ENCODE data around the gene OAS2.
A peak's percentile ranks its signal among the peaks of the same experiment; 100 is the strongest.
"Not testable (repeated sequence)": the region's sequence is repeated elsewhere in the genome, so short reads cannot be mapped to it uniquely, and the experiment has no call there.

OAS2 gene

GRCh38 chr12:112986291-112986800, 8.0 kb downstream of the OAS2 start:
- no peak for DNase-seq (ENCODE audit: low read depth)

DNA sequence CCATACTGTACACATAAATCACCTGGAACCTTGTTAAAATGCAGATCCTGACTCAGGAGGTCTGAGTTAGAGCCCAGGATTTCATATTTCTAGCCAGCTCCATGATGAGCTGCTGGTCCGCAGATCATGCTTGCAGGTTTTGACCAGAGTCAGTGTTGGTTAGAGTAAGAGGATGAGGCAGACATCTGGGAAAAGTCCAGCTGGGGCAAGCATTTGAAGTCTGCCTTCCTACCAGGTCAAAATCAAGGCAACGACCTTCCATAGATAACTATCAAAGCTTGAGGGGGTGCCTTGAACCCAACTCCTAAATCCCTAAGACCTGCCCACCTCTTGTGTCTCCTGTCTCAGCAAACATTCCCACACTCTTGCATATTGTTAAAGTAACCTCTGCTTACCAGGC, 9.2 kb downstream of the OAS2 start:
- DNase-seq (ENCODE audit: low read depth), result no peak

DNA sequence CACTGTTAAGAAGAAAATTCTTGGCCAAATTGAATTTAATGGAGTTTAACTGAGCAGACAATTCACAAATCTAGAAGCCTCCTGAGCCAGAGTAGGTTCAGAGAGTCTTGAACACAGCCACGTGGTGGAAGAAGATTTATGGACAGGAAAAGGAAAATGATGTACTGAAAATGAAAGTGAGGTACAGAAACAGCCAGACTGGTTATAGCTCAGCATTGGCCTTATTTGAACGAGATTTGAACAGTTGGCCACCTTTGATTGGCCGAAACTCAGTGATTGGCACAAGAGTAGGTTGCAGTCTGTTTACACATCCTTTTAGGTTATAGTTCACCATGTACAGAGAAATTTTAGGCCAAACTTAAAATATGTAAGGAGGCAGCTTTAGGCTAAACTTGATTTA, 9.9 kb downstream of the OAS2 start:
- DNase-seq (ENCODE audit: low read depth), result no peak

GRCh38 chr12:112988823-112989385, 10.6 kb downstream of the OAS2 start:
- DNase-seq (ENCODE audit: low read depth), result not testable (repeated sequence)

GRCh38 chr12:112989806-112990205, 11.5 kb downstream of the OAS2 start:
- DNase-seq (ENCODE audit: low read depth), result no peak

DNA sequence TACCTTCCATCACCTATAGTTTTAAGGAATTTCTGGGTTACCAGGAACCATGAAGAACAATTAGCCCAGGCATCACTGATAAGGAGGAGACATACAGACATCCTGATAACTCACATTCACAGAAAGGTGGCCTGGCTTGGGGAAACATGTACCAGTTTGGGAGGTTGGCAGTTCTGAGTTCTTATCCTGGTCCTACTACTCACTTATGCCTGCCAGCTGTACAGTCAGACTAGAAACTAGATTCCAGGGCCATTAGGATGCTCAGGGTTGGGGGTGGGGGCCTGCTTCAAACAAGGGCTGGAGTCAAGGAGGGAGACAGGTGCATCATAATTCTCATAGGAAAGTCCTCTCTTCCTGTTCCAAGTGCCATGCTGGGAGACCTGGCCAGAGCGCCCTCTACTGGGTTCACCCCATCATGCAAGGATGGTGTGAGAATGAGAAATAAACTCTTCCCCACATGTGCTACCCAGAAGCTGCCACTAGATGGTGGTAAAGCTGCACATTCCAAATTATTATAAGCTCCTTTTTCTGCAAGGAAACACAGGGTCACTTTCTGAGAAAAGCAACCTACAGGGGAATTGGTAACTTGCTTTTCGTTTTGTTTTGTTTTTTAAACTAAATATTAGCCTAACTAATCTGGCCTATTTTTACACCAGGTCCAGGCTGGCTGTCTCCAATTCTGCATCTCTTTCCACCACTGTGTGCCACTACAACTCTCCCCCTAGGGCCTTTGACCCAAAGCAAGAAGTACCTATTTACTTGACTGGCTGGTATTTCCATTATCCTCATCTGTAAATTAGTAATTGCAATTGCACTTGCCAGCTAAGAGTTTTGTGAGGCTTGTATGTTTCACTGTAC, 14.5 kb downstream of the OAS2 start:
- DNase-seq (ENCODE audit: low read depth), result peak; percentile 67

- no peak for DNase-seq (ENCODE audit: low read depth)
Measured at GRCh38 chr12:112995008-112995407, 16.7 kb downstream of the OAS2 start.

DNA sequence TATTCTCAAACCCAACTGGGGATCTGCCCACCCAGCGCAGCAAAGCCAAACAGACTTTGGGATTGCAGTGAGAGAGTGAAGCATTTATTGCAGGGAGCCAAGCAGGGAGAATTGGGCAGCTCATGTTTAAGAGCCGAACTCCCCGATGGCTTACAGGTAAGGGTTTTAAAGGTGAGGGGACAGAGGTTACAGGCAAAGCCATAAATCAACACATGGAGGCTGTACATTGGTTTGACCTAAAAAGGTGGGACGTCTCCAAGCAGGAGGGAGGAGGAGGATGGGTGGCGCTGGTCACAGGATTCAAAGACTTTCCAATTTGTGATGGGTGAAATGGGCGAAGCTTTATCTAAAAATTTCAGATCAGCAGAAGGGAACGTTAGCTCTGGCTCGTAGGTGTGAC, 18.2 kb downstream of the OAS2 start:
- DNase-seq (ENCODE audit: low read depth), result no peak

DNA sequence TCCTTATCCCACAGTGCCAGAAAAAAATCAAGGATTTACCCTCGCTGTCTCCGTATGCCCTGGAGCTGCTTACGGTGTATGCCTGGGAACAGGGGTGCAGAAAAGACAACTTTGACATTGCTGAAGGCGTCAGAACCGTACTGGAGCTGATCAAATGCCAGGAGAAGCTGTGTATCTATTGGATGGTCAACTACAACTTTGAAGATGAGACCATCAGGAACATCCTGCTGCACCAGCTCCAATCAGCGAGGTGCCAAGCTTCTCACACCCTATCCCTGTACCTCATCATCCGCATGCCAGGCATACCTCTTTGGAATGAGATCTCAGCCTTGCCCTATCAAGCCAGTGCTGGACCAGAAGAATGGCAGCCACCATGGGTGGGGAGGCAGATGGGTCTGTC, 19.2 kb downstream of the OAS2 start:
- DNase-seq (ENCODE audit: low read depth), result no peak

- DNase-seq (ENCODE audit: low read depth), result no peak
Measured at GRCh38 chr12:112998987-112999767, 20.9 kb downstream of the OAS2 start.

GRCh38 chr12:113000433-113000832, 22.1 kb downstream of the OAS2 start:
- DNase-seq (ENCODE audit: low read depth), result no peak

DNA sequence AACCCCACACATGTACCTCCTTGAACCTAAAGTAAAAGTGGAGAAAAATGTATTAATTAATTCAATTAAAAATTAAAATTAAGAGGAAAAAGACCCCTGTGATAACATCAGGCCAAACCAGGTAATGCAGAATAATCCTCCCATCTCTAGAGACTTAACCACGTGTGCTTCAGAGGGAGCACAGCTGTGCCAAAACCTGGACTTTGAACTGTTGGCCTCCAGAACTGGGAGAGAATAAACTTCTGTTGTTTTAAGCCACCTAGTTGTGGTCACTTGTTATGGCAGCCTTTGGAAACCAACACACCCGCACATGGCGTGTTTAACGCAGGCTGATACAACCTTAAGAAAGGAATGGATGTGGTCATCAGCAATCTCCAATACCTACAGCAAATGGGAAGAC, 23.8 kb downstream of the OAS2 start:
- no peak for DNase-seq (ENCODE audit: low read depth)

DNA sequence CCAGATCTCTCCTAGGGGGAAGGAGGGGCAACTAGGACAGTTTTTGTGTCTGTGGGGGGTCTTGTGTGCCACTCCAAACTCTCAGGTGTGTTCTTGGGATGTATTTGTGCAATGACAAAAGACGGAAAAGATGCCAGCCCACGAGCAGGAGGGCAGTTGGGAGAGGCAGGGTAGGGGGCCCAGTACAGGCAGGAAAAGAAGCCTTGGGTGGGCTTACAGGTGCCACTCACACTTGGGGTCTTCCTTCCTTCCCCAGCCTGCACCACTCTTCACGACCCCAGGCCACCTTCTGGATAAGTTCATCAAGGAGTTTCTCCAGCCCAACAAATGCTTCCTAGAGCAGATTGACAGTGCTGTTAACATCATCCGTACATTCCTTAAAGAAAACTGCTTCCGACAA, 24.4 kb downstream of the OAS2 start:
- DNase-seq (ENCODE audit: low read depth), result no peak

DNA sequence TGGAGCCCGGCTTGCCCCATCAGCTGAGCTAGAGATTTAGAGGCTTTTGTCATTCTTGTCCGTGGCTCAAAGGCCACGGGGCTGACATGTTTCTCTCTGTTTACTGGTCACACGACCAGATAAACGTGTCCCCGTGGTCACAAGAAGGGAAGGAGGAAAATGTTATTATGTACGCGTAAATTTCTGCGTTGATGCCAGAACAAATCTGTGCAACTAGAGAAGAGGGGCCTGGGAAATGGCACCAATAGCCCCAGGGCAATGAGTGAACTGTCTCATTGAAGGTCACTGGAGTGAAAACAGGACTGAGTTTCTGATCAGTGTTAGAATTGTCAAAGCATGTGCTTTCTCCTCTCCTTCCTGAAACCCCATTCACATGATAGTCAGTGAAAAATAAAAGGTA, 25.3 kb downstream of the OAS2 start:
- no peak for DNase-seq (ENCODE audit: low read depth)

- DNase-seq (ENCODE audit: low read depth), result peak; percentile 12
Measured at GRCh38 chr12:113005762-113006161, 27.4 kb downstream of the OAS2 start.

DNA sequence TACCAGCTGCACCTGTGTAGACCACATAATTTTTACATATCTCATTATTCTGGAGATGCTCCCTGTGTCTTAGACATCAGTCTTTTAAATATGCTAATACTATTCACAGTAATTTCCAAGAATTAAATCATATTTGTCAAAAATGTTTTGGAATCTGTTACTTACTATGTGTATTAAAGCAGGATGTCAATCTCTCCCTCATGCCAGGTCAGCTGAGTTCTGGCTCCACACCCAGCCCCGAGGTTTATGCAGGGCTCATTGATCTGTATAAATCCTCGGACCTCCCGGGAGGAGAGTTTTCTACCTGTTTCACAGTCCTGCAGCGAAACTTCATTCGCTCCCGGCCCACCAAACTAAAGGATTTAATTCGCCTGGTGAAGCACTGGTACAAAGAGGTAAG, 27.9 kb downstream of the OAS2 start:
- DNase-seq (ENCODE audit: low read depth), result no peak

GRCh38 chr12:113006641-113007040, 28.3 kb downstream of the OAS2 start:
- no peak for DNase-seq (ENCODE audit: low read depth)

DNA sequence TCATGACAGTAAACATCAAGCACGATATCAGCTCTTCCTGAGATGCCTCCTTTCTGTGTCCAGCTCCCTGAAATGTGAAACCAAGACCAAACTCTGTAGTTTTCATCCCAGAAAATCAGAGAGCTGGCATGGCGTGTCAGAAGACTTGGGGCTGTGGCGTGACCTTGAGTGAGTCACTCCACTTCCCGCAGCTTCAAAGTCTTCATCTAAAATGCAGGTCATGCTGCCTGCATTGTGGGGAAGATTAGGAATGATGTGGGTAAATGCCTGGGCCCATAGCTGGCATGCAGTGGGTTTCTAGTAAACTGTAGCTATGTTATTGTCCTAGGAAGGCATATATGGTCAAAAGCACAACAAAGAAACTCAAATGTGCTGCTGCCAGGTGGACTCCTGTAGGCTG, 28.8 kb downstream of the OAS2 start:
- peak; percentile 69 for DNase-seq (ENCODE audit: low read depth)

DNA sequence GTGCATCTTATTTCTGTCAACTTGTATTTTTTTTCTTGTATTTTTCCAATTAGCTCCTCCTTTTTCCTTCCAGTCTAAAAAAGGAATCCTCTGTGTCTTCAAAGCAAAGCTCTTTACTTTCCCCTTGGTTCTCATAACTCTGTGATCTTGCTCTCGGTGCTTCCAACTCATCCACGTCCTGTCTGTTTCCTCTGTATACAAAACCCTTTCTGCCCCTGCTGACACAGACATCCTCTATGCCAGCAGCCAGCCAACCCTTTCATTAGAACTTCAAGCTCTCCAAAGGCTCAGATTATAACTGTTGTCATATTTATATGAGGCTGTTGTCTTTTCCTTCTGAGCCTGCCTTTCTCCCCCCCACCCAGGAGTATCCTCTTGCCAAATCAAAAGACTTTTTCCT, 32.4 kb downstream of the OAS2 start:
- DNase-seq (ENCODE audit: low read depth), result no peak

DNA sequence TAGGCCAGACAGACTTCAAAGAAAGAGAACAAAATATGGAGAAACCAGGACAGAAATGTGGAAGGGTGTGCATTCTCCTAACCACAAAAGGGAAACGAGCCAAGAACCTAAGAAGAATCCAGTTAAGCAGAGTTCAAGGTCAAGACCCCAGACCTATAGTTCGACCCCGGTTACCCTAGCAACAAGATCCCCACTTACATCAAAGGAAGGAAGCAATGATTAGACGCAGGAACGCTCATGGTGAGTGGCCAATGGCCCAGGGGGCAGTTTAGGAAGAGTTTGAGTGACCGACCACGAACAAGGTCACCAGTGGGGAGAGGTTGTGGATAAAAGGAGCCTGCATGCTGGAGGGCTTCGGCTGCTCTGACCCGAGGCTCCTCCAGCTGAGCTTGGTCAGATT, 36.2 kb downstream of the OAS2 start:
- no peak for DNase-seq (ENCODE audit: low read depth)

GRCh38 chr12:113016796-113017195, 38.5 kb downstream of the OAS2 start:
- no peak for DNase-seq (ENCODE audit: low read depth)

DNA sequence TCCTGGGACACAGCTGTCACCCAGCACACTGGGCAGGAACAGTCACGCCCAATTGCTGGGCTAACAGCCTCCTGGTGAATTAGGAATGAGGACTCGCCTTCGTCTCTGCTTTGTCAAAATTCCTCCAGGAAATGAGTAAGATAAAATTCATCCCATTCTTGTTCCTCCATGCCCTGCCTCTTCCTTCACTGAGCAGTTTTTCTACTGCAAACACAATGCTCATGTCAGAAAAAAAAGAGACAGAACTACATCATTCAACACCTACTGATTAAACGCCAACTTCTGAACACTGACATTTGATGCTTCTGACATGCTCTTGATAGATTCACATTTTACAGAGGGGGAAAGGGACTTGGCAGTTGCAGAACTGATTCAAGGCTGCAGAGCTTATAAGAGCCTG, 40.7 kb downstream of the OAS2 start:
- peak; percentile 8 for DNase-seq (ENCODE audit: low read depth)

DNA sequence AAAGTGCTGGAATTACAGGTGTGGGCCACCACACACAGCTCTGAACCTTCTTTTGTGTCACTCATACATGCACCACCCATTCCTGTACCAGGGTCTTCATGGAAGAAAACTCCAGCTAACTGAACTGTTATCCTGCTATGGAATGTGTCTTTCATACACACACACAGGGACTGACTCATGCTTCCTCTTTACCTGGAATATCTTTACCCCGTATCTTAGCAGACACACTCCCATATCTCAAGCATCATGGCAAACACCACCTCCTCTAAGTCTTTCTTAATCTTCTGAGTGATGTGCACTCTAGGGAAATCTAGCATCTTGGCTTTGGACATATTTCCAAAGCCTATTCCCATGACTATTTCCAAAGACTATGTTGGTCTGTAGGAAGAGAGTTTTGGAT, 43.2 kb downstream of the OAS2 start:
- DNase-seq (ENCODE audit: low read depth), result no peak
